GM21576 (cell line): Measurements from ENCODE around the gene NBPF6.
"Not testable (repeated sequence)": the region's sequence is repeated elsewhere in the genome, so short reads cannot be mapped to it uniquely, and the experiment has no call there.

Source experiments
- ATAC-seq: cut with Tn5 transposase; IDR thresholded peaks from one replicate; pipeline ENCODE4 v1.9.1; 2021; ENCODE audit warnings: mild to moderate bottlenecking, moderate library complexity; ENCODE audit not compliant: unreplicated experiment

NBPF6 gene

DNA sequence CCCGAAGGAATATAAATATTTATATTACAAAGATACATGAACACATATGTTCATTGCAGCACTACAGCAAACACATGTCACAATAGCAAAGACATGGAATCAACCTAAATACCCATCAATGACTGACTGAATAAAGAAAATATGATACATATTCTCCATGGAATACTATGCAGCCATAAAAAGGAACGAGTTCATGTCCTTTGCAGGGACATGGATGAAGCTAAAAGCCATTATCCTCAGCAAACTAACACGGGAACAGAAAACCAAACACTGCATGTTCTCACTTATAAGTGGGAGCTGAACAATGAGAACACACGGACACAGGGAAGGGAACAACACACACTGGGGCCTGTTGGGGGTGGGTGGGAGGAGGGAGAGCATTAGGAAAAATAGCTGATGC is 46.7 kb downstream of the NBPF6 start:
- ATAC-seq = not testable (repeated sequence)

DNA sequence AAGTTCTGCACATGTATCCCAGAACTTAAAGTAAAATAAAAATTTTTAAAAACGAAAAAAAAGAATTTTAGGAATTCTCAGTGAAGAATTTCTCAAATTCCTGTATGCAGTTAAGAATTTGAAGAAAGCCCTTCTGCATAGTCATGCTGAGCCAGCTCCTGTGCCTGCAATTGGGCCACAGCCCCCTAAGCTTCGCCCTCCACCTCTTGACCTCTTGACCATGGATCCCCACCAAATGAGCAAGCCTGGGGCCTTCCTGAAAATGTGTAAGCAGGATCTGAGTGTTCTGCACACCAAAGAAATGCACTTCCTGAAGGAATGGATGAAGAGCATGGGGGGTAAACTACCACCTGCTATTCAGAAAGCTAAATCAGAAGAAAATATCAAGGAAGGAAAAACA is 52.0 kb downstream of the NBPF6 start:
- no peak for ATAC-seq

DNA sequence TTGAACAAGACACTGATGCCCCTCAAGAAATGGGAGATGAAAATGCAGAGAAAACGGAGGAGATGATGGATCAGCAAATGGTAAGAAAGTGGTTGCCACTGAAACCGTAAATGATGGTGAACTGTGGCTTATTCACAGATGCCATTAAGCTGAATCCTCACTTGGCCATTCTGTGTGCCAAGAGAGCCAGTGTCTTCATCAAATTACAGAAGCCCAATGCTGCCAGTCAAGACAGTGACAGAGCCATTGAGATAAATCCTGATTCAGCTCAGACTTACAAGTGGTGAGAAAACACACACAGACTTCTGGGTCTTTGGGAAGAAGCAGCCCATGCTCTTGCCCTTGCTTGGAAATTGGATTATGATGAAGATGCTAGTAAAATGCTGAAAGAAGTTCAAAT is 52.5 kb downstream of the NBPF6 start:
- ATAC-seq = no peak

DNA sequence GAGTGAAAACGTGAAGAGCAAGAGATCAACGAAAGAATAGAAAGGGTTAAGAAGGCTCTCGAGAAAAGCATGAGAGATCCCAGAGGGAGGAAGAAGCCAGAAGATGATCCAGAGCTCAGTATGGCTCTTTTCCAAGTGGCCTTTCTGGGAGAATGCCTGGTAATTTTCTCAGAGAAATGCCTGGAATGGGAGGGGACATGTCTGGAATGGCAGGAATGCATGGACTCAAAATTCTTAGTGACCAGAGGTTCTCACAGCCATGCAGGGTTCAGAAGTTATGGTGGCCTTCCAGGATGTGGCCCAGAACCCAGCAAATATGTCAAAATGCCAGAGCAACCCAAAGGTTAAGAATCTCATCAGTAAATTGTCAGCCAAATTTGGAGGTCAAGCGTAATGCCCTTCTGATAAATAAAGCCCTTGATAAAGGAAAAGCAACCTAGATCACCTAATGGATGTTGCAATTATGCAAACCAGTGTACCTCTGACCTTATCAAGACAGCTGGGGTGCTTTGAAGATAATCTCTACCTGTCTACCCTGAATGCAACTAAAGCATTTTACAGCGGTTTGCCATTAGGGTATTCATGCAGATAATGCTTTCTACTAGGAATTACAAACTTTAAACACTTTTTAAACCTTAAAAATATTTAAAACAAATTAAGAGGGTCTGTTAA is 53.1 kb downstream of the NBPF6 start:
- no peak for ATAC-seq

DNA sequence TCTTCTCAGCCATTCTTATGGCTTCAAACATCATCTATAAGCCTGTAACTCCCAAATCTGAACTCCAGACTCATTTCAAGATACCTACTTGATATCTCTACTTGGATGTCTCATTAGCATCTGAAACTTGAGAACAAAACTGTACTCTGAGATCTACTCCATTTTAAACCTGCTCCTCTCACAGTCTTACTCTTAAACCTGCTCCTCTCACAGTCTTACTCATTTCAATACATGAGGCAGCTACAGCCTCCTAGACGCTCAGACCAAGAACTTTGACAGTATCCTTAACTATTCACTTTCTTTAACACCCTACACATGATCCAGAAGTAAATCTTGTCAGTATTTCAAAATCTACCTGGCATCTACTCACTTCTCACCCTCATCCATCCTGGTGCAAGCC is 54.3 kb downstream of the NBPF6 start:
- ATAC-seq = no peak

DNA sequence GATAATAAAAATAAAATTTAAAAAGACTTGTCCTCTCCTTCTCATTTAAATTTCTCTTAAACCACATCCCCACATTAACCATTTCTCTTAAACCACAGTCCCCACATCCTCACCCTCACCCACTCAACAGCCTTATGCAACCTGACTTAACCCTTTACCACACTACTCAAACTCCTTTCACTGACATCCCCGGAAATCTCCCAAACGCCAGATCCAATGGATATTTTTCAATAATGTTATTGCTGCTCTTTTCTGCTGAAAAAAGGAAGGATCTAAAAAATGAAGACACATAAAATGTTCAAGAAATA is 55.6 kb downstream of the NBPF6 start:
- no peak for ATAC-seq

DNA sequence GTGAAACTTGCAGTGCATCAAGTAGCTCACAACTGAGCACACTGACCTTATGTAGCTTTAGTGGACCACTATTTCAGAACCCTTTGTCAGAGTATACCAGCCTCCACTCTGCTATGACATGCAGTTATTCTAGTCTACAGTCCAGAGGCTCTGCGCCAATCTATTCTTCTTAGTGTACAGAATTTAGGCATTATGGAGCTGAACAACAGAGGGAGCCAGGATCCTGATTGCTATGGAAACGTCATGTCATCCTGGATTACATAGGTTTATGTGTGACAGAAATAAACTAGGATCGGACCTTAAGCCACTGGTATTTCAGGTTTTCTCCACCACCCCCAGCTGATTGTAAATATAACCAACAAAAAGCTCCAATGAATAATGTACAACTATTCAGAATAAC is 61.6 kb downstream of the NBPF6 start:
- ATAC-seq = no peak

DNA sequence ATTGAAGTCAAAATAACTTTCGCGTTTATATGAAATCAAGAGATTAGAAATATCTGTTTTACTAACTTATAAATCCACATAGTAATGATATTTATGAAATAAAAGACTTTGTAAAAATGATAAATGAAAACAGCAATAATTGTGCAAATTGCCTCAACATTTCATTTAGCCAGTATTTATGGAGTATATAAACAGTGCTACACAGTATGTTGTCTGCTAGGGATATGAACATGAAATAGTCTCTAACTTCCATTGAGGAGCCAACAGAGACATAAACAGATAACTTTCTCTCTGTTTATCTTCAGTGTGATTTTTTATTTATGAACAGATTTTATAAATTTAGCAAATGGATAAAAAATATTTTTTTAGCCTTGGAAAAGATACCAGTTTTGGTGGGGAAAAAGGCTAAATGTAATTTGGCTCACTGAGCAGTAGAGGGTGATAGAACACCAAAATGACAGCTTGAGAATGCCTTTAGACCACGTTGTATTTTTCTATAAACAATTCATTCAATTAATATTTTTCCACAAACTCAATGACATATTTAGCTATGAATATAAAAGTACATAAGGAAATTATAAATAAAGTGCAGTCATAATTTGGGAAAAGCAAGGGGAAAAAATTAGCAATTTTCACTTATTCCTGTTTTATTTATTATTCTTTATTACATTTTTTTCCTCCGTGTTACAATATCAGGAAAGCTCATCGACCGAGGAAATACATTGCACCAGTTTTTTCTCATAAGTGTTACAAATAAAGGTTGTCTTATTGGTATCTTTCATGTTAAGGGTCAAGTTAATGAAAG is 62.3 kb downstream of the NBPF6 start:
- no peak for ATAC-seq

DNA sequence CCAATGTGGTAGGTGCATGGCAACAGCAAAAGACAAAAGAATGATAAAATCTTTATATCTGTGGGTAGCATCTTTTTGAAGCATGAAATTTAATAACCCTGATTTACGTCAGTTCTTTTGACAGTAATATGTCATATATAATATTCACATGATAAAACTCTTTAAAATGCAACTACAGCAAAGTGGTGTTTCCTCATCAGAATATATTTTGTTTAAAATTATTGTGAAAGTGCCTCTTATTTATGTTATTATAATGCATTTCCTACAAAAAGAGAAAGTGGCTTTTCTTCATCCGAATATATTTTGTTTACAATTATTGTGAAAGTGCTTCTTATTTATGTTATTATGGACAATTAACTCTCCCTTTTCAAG is 62.9 kb downstream of the NBPF6 start:
- no peak for ATAC-seq

DNA sequence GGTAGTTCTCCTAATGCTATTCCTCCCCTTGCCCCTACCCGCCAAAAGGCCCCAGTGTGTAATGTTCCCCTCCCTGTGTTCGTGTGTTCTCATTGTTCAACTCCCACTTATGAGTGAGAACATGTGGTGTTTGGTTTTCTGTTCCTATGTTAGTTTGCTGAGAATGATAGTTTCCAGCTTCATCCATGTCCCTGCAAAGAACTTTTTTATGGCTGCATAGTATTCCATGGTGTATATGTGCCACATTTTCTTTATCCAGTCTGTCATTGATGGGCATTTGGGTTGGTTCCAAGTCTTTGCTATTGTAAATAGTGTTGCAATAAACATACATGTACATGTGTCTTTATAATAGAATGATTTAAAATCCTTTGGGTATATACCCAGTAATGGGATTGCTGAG is 63.8 kb downstream of the NBPF6 start:
- ATAC-seq = not testable (repeated sequence)

DNA sequence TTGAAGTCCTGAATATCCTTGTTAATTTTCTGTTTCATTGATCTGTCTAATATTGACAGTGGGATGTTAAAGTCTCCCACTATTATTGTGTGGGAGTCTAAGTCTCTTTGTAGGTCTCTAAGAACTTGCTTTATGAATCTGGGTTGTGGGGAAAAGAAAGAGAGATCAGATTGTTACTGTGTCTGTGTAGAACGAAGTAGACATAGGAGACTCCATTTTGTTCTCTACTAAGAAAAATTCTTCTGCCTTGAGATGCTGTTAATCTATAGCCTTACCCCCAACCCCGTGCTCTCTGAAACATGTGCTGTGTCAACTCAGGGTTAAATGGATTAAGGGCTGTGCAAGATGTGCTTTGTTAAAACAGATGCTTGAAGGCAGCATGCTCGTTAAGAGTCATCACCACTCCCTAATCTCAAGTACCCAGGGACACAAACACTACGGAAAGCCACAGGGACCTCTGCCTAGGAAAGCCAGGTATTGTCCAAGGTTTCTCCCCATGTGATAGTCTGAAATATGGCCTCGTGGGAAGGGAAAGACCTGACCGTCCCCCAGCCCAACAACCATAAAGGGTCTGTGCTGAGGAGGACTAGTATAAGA is 67.3 kb downstream of the NBPF6 start:
- not testable (repeated sequence) for ATAC-seq
